Smooth muscle cell (in vitro differentiated cells): Measurements from ENCODE around the gene UNC13B. TPM values are rescaled to one million over a fixed set of nuclear protein-coding genes. Genes with fewer than 3 reads are reported as not detected.

ENCODE experiments used
- DNase-seq: peaks from one replicate; lab custom pipeline; 2025; ENCODE audit not compliant: unreplicated experiment; lab: John Stamatoyannopoulos, UW
- H2AFZ ChIP-seq: fragments of 200-600 bp; sonication (generic); 2 replicates; pipeline ENCODE4 v1.6.0; 2016; ENCODE audit warnings: antibody characterized with exemption, low read depth, mild to moderate bottlenecking
- H3F3A ChIP-seq: fragments of 200-600 bp; sonication (generic); 2 replicates; pipeline ENCODE4 v1.6.0; 2017; ENCODE audit warnings: antibody characterized with exemption, low read depth
- H3K27ac ChIP-seq: fragments of 200-600 bp; sonication (generic); 2 replicates; pipeline ENCODE4 v1.5.1; 2016; ENCODE audit warnings: low read depth, mild to moderate bottlenecking
- H3K27me3 ChIP-seq: fragments of 200-600 bp; sonication (generic); 2 replicates; pipeline ENCODE4 v1.6.1; 2016; ENCODE audit warnings: low read depth, mild to moderate bottlenecking
- H3K36me3 ChIP-seq: fragments of 200-600 bp; sonication (generic); 2 replicates; pipeline ENCODE4 v1.5.1; 2016; ENCODE audit warnings: low read depth
- H3K4me1 ChIP-seq: fragments of 200-600 bp; sonication (generic); 2 replicates; pipeline ENCODE4 v1.5.1; 2016; ENCODE audit warnings: low read depth
- H3K4me2 ChIP-seq: fragments of 200-600 bp; sonication (generic); 2 replicates; pipeline ENCODE4 v1.6.0; 2016; ENCODE audit warnings: mild to moderate bottlenecking
- H3K4me3 ChIP-seq: fragments of 200-600 bp; sonication (generic); 2 replicates; pipeline ENCODE4 v1.5.1; 2016; ENCODE audit warnings: mild to moderate bottlenecking
- H3K79me2 ChIP-seq: fragments of 200-600 bp; sonication (generic); 2 replicates; pipeline ENCODE4 v1.6.0; 2016; ENCODE audit warnings: low read depth, mild to moderate bottlenecking
- H3K9ac ChIP-seq: fragments of 200-600 bp; sonication (generic); 2 replicates; pipeline ENCODE4 v1.6.0; 2016; ENCODE audit warnings: low read depth
- H3K9me3 ChIP-seq: fragments of 200-600 bp; sonication (generic); replicated peaks from 2 replicates; pipeline ENCODE4 v1.5.1; 2016; ENCODE audit warnings: low read depth
- H4K20me1 ChIP-seq: fragments of 200-600 bp; sonication (generic); 2 replicates; pipeline ENCODE4 v1.6.0; 2016; ENCODE audit warnings: low read depth
- CTCF ChIP-seq: fragments of 200-600 bp; sonication (generic); IDR thresholded peaks from 2 replicates; pipeline ENCODE4 v1.5.1; 2017; ENCODE audit warnings: borderline replicate concordance, mild to moderate bottlenecking, antibody characterized with exemption; ENCODE audit not compliant: insufficient read depth, poor library complexity, severe bottlenecking
- WGBS: methylation state at CpG from one replicate; pipeline ENCODE4 v1.1.7; 2016; ENCODE audit warnings: low lambda C conversion rate; 5-methylcytosine and 5-hydroxymethylcytosine counted together
- polyA plus RNA-seq: library from polyadenylated mRNA; unstranded; fragments of >200 nt; fragmentation: Nextera tagmentation; extraction: Ambion mirVana; gene quantifications from 2 replicates; pipeline ENCODE4 v1.2.1, GENCODE V29; 2016
- total RNA-seq: library from RNA; depleted of rRNA; stranded (reverse); fragments of >200 nt; gene quantifications from 2 replicates; pipeline ENCODE4 v1.2.3, GENCODE V29; 2014

The UNC13B gene
- total and polyA plus RNA-seq, 2 experiments from 2014 or later = 9.2 to 15.1 TPM

DNA sequence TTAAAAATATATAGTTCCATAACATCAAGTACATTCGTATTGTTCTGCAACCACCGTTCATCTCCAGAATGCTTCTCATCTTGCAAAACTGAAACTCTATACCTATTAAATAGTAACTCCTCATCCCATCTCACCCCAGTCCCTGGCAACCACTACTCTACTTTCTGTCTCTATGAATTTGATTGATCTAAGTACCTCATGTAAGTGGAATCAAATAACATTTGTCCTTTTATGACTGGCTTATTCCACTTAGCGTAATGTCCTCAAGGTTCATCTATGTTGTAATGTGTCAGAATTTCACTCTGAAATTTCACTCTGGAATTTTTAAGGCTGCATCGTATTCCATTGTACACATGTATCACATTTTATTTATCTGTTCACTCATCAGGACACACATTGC is 196.0 kb downstream of the UNC13B start:
- no peak for DNase-seq
- H3K79me2 ChIP-seq = no peaks in the 10 kb centered on the region
- H3K4me1 ChIP-seq = no peaks in the 10 kb centered on the region
- H3F3A ChIP-seq = no peaks in the 10 kb centered on the region
- no peak overlapping the region for H2AFZ ChIP-seq
- H3K27me3 ChIP-seq = no peaks in the 10 kb centered on the region
- 96% methylated on average over 4 of the region's 4 CpGs for WGBS
- no peak overlapping the region for H3K4me3 ChIP-seq
- H3K9ac ChIP-seq = no peak overlapping the region
- H3K4me2 ChIP-seq = no peak overlapping the region
- no peak for TF ChIP-seq CTCF
- no peak overlapping the region for H3K27ac ChIP-seq
- H4K20me1 ChIP-seq = no peaks in the 10 kb centered on the region
- no peaks in the 10 kb centered on the region for H3K9me3 ChIP-seq
- H3K36me3 ChIP-seq = no peaks in the 10 kb centered on the region

GRCh38 chr9:35364817-35365585 is 203.2 kb downstream of the UNC13B start:
- no peaks in the 10 kb centered on the region for H3K4me1 ChIP-seq
- WGBS = 77% methylated on average over 3 of the region's 3 CpGs
- no peak overlapping the region for H3K4me2 ChIP-seq
- H3K27me3 ChIP-seq = no peaks in the 10 kb centered on the region
- H3K4me3 ChIP-seq = no peak overlapping the region
- H2AFZ ChIP-seq = no peak overlapping the region
- H4K20me1 ChIP-seq = no peaks in the 10 kb centered on the region
- no peaks in the 10 kb centered on the region for H3F3A ChIP-seq
- TF ChIP-seq CTCF = no peak
- no peaks in the 10 kb centered on the region for H3K36me3 ChIP-seq
- no peaks in the 10 kb centered on the region for H3K9me3 ChIP-seq
- no peak overlapping the region for H3K27ac ChIP-seq
- no peak for DNase-seq
- no peaks in the 10 kb centered on the region for H3K79me2 ChIP-seq
- H3K9ac ChIP-seq = no peak overlapping the region

- 89% methylated on average over 2 of the region's 2 CpGs for WGBS
Observed at GRCh38 chr9:35366627-35367026, 204.8 kb downstream of the UNC13B start.

More at GRCh38 chr9:35366627-35367026, 204.8 kb downstream of the UNC13B start:
- no peak for DNase-seq
- no peak for TF ChIP-seq CTCF
- H3K9ac ChIP-seq = no peak overlapping the region
- no peak overlapping the region for H3K27ac ChIP-seq
- no peak overlapping the region for H3K4me3 ChIP-seq
- H3K36me3 ChIP-seq = no peaks in the 10 kb centered on the region
- no peaks in the 10 kb centered on the region for H3K9me3 ChIP-seq
- no peaks in the 10 kb centered on the region for H3F3A ChIP-seq
- H3K4me1 ChIP-seq = no peaks in the 10 kb centered on the region
- H3K27me3 ChIP-seq = no peaks in the 10 kb centered on the region
- no peaks in the 10 kb centered on the region for H3K79me2 ChIP-seq
- H3K4me2 ChIP-seq = no peak overlapping the region
- H2AFZ ChIP-seq = no peak overlapping the region
- no peaks in the 10 kb centered on the region for H4K20me1 ChIP-seq
